NB4 (cell line): ENCODE results near the gene COPG2.

Experiments
- DNase-seq: peaks from one replicate; pipeline ENCODE4 v3.0.0; 2010; ENCODE audit warnings: low read depth
- H3K4me3 ChIP-seq: one replicate; pipeline ENCODE4 v1.5.1; 2011; ENCODE audit warnings: mild to moderate bottlenecking, low read depth, low read length, moderate library complexity
- MAX ChIP-seq: IDR thresholded peaks from 2 replicates; pipeline ENCODE4 v1.6.1; 2011; ENCODE audit warnings: low read depth, low read length
- MYC ChIP-seq: IDR thresholded peaks from 2 replicates; pipeline ENCODE4 v1.6.1; 2011; ENCODE audit warnings: low read depth, low read length
- POLR2A ChIP-seq: IDR thresholded peaks from 2 replicates; pipeline ENCODE4 v1.6.1; 2011; ENCODE audit warnings: mild to moderate bottlenecking; ENCODE audit not compliant: insufficient read length; ENCODE audit errors: extremely low read depth
- TF ChIP-seq, protein P1 (sequence below): IDR thresholded peaks from one replicate; pipeline ENCODE4 v1.5.1; 2012; ENCODE audit warnings: low read depth, low read length

Gene COPG2

GRCh38 chr7:130476297-130477150, 192.0 kb downstream of the COPG2 start:
- no peak for TF ChIP-seq POLR2A
- TF ChIP-seq MAX = no peak
- no peak for TF ChIP-seq MYC
- TF ChIP-seq, protein P1, sequence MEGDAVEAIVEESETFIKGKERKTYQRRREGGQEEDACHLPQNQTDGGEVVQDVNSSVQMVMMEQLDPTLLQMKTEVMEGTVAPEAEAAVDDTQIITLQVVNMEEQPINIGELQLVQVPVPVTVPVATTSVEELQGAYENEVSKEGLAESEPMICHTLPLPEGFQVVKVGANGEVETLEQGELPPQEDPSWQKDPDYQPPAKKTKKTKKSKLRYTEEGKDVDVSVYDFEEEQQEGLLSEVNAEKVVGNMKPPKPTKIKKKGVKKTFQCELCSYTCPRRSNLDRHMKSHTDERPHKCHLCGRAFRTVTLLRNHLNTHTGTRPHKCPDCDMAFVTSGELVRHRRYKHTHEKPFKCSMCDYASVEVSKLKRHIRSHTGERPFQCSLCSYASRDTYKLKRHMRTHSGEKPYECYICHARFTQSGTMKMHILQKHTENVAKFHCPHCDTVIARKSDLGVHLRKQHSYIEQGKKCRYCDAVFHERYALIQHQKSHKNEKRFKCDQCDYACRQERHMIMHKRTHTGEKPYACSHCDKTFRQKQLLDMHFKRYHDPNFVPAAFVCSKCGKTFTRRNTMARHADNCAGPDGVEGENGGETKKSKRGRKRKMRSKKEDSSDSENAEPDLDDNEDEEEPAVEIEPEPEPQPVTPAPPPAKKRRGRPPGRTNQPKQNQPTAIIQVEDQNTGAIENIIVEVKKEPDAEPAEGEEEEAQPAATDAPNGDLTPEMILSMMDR = no peak
- DNase-seq = no peak

DNA sequence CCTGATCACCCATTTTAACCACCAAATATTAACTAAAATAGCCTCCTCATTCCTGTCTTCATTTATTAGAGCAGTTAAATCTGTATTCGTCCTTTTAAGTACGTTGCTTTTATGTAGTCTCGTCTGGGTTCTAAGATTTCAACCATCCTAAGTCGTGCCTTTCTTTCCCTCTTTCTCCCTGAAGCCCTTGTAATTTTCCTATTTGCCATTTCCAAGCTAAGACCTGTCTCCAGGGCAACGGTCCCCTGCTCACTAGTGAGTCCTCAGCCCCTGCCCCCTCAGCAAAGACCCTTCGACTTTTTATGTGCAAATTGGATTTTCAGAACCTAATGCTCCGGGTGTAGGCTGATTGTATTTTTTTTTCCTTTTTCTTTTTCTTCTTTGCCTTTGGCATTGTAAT, 192.8 kb downstream of the COPG2 start:
- TF ChIP-seq MYC (no peak), POLR2A (no peak), MAX (no peak)
- TF ChIP-seq, protein P1 = no peak
- H3K4me3 ChIP-seq = no peak overlapping the region
- no peak for DNase-seq

More at GRCh38 chr7:130476297-130477150, 192.0 kb downstream of the COPG2 start:
- no peak overlapping the region for H3K4me3 ChIP-seq

- H3K4me3 ChIP-seq = no peak overlapping the region
- TF ChIP-seq POLR2A (no peak), MYC (no peak), MAX (no peak)
- TF ChIP-seq, protein P1 = no peak
- no peak for DNase-seq
Observed at GRCh38 chr7:130473876-130474275, 194.7 kb downstream of the COPG2 start.

- no peak overlapping the region for H3K4me3 ChIP-seq
- TF ChIP-seq POLR2A = no peak
- TF ChIP-seq, protein P1 = no peak
- no peak for TF ChIP-seq MYC
- no peak for TF ChIP-seq MAX
- DNase-seq = peak; percentile 64
Observed at GRCh38 chr7:130473289-130473688, 195.3 kb downstream of the COPG2 start.

DNA sequence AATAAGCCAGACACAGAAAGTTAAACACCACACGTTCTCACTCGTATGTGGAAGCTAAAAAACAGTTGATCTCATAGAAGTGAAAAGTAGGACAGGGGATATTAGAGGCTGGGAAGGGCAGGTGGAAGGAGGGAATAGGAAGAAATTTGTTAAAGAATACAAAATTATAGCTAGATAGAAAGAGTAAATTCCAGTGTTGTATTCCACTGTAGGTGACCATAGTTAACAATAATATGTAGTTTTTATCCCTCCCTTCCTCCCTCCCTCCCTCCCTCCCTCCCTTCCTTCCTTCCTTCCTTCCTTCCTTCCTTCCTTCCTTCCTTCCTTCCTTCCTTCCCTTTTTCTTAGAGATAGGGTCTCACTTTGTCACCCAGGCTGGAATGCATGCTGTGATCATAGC, 196.6 kb downstream of the COPG2 start:
- no peak overlapping the region for H3K4me3 ChIP-seq
- DNase-seq = no peak
- no peak for TF ChIP-seq MAX
- TF ChIP-seq, protein P1 = no peak
- no peak for TF ChIP-seq POLR2A
- TF ChIP-seq MYC = no peak
